ENCODE data around the gene BCAS4.

The BCAS4 gene

GRCh38 chr20:50855498-50856474 is 60.9 kb downstream of the BCAS4 start:
- no peak for DNase-seq

DNA sequence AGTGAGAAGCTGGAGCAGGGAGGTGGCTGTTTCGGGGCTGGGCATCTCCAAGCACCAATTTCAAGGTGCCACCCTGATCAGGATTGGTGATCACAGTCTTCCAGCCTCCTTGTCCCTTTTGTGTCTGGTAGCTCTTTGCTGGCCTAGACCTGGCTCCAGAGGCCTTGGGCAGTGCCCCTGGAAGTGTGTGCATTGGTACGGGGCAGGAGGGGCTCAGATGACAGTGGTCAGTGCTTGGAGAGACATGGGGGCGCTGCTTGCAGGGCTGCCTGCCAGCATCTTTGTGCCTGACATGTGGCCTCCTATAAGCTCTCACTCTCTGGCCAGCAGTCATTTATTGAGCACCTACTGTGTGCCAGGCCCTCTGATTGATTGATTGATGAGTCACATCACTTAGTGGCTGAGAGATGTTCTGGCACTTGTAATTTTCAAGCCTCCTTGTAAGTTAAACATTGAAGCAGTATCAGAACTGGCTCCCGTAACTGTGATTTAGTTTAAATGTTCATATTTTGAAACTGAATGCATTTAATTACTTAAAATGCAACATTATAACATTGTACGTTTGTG is 61.7 kb downstream of the BCAS4 start:
- no peak for DNase-seq

- DNase-seq = no peak
These were observed 62.5 kb downstream of the BCAS4 start for GRCh38 chr20:50857348-50857747.

DNA sequence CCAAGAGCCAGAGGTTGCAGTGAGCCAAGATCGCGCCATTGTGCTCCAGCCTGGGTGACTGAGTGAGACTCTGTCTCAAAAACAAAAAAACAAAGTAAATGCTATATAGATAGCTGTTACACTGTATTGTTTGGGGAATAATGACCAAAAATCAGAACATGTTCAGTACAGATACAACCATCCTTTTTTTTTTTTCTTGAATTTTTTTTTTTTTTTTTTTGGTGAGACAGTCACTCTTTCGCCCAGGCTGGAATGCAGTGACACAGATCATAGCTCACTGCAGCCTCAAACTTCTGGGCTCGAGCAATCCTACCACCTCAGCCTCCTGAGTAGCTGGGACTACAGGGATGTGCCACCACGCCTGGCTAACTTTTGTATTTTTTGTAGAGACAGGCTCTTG is 63.7 kb downstream of the BCAS4 start:
- no peak for DNase-seq

- no peak for DNase-seq
These were observed 64.3 kb downstream of the BCAS4 start for GRCh38 chr20:50859161-50859560.

DNA sequence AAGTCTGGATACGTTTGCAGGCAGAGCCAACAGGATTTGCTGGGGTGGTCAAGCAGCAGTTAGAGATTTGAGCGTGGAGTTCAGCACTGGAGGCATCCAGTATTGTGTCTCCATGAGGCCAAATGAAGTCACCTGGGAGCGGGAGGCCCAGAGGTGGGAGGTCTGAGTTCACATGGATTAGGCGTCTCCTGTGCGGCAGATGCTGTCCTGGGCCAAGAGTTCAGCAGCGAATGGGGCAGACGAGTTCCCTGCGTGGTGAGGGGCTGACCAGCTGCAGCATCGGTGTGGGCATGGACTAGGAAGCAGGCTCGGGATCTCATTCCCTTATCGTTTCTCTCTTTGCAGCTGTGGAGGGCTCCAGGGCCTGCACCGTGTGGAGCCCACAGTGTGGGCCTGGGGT is 66.2 kb downstream of the BCAS4 start:
- no peak for DNase-seq

DNA sequence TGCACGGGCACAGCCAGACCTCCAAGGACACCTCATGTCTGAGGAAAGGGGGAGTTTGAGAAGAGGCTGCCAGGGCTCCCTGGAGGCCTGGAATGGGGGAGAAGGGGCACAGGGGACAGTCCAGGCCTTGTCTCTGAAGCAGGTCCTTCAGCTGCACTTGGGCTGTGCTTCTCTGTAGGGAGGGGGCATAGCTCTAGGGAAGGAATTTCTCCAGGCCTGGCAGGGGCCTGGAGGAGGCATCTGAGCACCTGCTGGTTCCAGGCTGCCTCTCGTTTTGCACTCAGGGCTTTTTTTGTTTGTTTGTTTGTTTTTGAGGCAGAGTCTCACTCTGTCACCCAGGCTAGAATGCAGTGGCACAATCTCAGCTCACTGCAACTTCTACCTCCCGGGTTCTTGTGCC is 67.7 kb downstream of the BCAS4 start:
- no peak for DNase-seq

DNA sequence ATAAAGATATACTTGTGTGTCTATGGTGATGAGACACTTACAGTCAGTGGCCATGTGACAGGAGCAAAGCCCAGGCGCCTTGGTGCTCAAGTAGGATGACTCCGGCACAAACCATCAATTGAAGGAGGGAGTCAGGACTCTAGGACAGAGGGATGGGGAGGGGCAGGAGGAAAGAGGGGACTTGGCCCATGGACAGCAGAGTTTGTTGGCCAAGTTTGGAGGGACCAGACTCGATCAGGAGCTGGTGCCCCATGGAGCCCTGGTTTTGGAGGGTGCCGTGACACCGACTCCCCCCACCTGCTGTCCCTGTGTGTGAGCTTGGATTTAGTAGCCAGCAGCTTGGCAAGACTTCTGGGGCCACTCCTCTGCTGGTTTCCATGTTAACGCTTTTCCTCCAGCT is 70.3 kb downstream of the BCAS4 start:
- DNase-seq = no peak

DNA sequence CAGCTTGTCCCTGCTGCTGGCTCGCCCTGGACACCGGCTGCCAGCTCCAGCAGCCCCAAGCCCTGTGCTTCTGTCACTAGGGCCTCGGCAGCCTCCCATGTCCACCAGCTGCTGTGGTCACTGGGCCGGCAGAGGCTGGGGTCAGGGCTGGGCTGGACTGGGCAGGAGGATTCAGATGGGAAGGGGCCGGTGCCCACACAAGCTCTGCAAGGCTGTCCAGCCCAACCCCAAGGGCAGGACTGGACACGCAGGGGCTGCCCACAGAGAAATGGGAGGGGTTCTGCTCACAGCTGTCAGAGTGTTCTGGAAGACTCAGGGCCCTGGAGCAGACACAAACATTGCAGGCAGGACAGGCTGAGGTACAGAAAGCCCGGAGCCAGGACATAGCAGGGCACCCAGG is 70.7 kb downstream of the BCAS4 start:
- no peak for DNase-seq

- DNase-seq = no peak
These were observed 71.3 kb downstream of the BCAS4 start for GRCh38 chr20:50866036-50866685.

- DNase-seq = no peak
These were observed 72.0 kb downstream of the BCAS4 start for GRCh38 chr20:50866831-50867230.

- DNase-seq = no peak
These were observed 72.9 kb downstream of the BCAS4 start for GRCh38 chr20:50867805-50868204.

DNA sequence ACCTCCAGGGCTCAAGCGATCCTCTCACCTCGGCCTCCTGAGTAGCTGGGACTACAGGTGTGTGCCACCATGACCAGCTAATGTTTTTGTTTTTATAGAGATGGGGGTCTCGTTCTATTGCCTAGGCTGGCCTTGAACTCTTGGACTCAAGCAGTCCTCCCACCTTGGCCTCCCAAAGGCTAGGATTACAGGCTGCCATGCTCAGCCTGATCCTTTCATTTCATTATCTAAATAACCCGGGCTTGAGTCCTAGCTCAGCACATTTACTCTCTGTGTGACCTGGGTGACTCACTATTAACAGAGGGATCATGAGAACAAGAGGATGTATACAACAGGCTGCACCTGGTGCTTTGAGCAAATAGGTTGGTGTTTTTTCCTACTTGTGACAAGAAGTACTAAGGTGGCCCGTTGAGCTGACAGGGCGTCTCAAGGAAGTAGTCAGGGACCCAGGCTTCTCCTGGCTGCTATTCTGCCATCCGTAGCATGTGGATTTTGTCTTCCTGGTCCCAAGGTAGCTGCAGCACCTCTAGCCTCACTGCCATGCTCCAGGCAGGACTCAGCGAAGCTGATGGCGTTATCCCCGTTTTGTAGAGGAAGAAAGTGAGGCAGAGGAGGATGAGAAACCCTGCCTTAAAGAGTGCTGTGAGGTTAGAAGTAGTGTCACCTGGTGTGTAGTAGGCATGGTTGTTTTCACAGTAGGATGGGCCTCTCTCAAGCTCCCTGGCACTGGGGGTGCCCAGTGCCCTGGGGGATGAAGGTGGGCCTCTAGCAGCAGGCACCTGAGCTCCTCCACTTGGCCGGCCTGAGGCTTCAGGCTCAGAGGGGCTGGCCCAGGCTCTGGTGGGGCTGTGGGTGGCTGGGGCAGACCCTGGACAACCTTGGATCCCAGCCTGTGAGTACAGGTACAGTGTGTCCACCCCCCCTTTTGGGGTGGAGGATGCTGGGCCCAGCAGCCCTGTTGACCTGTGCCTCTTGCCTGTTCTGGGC is 73.9 kb downstream of the BCAS4 start:
- no peak for DNase-seq

DNA sequence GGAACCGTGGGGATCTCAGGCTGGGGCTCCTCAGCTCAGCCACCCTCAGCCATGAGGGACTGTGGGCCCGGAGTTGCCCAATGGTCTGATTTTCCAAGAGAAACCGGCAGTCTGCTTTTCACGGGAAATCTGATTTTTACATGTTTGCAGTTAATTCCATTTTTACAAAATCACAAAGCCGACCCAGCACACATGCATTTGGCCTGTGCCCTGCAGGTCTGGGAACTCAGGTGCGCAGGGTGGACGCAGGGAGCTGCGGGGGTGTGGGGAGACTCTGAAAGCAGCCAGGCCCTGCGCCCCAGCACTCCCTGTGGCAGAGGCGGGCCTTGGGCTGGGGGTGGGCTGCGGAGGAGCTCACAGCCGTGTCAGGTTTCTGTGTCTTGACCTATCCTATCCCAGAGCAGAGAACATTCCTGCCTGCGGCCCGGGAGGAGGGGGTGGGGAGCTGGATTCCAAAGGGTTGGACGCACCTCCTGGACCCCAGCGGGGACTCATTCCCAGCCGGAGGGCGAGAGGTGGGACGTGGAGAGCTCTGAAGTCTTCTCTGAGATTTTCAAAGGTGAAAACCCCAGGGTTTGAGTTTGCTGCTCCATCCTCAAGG is 75.8 kb downstream of the BCAS4 start:
- DNase-seq = peak; percentile 86

DNA sequence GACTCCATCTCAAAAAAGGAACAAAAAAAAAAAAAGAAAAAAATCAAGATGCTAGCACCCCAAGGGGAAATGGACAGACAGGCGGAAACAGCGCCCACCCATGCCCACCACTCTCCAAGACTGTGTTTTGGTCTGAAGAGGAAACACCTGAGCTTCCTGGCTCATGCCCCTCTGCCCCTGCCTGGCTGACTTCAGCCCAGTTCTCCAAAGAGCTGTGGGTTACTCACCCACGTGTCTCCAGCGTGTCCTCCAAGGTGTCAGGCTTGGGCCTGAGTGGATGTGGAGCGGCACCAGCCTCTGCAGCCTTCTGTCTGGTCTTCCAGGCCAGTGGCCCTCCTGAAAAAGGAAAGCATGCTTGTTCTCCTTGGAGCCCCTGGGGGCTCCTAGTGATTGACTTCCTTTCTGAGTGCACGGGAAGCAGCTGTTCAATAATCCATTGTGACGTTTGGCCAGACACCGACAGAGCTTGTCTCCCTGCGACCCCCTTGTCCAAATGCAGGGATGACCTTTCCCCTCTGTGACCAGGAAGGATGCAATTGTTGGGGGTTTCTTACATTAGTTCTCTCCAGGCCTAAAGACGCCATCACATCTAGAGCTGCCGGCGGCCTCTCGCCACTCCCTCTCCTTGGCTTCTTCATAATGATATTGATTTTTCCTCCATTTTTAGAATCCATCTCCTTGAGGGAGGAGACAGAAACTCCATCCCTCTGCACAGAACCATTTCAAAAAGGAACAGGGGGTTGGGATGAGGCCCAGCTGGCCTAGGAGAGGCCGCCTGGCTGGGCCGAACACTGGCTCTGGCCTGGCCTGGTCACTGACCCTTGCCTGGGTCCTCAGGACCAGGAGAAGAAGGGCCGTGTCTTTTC is 77.9 kb downstream of the BCAS4 start:
- no peak for DNase-seq

DNA sequence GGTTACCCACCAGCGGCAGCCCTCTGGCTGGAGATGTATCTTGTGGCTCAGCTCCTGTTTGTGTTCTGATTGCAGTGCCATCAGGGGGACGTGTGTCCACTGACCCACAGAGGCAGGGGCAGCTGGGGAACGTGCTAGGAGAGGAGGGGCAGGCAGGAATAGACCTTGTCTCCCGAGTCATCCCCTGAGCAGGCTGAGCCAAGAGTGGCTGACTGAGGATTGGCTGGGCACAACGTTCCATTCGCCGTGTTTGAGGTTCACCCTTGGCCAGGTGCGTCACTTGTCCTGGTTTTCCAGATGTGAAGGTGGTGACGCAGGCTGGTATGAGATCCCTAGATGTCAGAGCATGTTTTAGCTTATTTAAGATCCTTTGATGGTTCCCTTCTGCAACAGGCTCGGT is 78.7 kb downstream of the BCAS4 start:
- DNase-seq = no peak

DNA sequence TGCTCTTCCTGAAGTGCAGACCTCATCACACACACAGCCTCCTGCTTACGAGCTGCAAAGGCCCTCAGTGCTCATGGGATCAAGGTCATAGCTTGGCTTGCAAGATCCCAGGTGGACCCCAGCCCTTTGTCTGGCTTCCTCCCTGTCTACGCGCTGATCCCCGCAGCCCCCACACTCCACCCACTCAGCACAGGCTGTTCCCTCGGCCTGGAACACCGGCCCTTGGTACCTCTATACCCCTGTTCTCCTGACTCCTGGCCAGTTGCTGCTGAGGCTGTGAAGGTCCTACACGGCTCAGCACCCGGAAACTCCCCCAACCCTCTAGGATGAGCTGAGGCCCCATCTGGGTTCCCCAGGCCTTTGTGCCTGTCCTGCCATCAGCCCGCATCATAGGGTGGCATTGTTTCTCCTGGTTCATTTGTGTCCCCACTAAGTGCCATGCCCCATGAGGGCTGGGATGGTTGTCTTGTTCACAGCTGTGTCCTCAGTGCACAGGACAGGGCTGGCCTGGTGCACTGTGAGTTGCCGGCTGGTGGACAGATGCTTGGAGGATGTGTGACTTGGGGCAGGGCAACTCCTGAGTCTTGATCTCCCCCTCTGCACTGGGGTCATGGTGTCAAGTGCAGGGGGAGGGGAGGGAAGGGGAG is 79.4 kb downstream of the BCAS4 start:
- no peak for DNase-seq

- no peak for DNase-seq
These were observed 80.2 kb downstream of the BCAS4 start for GRCh38 chr20:50874758-50875665.

- DNase-seq = no peak
These were observed 81.3 kb downstream of the BCAS4 start for GRCh38 chr20:50876063-50876685.

All from fibroblast of skin of abdomen (primary cell).